ENCODE results near the gene SMTNL2. TPM values are rescaled to one million over a fixed set of nuclear protein-coding genes. Genes with fewer than 3 reads are reported as not detected.

Gene SMTNL2
- total and polyA plus RNA-seq, 10 donors, result 0.22 to 1.5 (median 0.80) TPM

DNA sequence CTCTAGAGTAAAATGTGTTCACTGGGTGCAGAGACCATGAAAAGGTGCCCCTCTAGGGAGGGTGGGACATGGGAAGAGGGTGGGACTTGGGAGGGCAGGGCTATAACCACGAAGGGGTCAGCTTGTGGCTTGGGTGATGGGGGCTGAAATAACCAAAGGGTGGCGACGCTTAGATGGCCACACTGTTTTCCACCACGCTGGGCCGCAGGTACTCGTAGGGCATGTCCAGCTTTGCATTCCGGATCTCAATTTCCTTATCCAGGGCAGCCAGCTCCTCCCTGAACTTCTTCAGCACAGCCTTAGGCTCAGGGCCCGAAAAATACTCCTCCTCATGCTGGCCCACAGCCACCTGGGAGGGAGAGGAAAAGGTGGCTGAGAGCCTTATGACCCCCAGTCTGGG, 47.1 kb downstream of the SMTNL2 start:
- WGBS, 5 donors, result 80 to 91% (median 86%) methylated on average over 8 of the region's 8 CpGs
- Histone ChIP-seq H3K4me1 (peaks cover 7 to 16% (median 14%) of the 10 kb centered on the region in 6 donors), H3K27ac (no peak overlapping the region), H3K4me3 (no peak overlapping the region), H3K36me3 (no peaks in the 10 kb centered on the region), H3K9me3 (no peaks in the 10 kb centered on the region), H3K27me3 (replicated peaks in 1 of 7) (peaks cover 0 to 20% (median 0%) of the 10 kb centered on the region in 7 donors)
- intact Hi-C loops (cut with DNase I; ENCODE audit: low total_unique reads), result no loop called here
- DNase-seq, result no peak
- TF ChIP-seq POLR2A (IDR thresholded peaks at IDR 0.05), result no peak
- TF ChIP-seq, protein P1, sequence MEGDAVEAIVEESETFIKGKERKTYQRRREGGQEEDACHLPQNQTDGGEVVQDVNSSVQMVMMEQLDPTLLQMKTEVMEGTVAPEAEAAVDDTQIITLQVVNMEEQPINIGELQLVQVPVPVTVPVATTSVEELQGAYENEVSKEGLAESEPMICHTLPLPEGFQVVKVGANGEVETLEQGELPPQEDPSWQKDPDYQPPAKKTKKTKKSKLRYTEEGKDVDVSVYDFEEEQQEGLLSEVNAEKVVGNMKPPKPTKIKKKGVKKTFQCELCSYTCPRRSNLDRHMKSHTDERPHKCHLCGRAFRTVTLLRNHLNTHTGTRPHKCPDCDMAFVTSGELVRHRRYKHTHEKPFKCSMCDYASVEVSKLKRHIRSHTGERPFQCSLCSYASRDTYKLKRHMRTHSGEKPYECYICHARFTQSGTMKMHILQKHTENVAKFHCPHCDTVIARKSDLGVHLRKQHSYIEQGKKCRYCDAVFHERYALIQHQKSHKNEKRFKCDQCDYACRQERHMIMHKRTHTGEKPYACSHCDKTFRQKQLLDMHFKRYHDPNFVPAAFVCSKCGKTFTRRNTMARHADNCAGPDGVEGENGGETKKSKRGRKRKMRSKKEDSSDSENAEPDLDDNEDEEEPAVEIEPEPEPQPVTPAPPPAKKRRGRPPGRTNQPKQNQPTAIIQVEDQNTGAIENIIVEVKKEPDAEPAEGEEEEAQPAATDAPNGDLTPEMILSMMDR (IDR thresholded peaks at IDR 0.05 in 8 of 11, conservative IDR thresholded peaks at IDR 0.05 in 3 of 11), result no peak
- TF ChIP-seq POLR2AphosphoS5 (IDR thresholded peaks at IDR 0.05), result no peak

GRCh38 chr17:4631836-4632580, 47.7 kb downstream of the SMTNL2 start:
- WGBS, 5 donors, result 68 to 81% (median 73%) methylated on average over 16 to 21 of the region's 21 CpGs
- H3K4me3 ChIP-seq, result no peak overlapping the region
- DNase-seq, result no peak
- H3K27ac ChIP-seq, result no peak overlapping the region
- peaks cover 0 to 25% (median 0%) of the 10 kb centered on the region in 7 donors for H3K27me3 ChIP-seq (replicated peaks in 1 of 7)
- intact Hi-C loops (cut with DNase I; ENCODE audit: low total_unique reads), result no loop called here
- peaks cover 7 to 22% (median 20%) of the 10 kb centered on the region in 6 donors for H3K4me1 ChIP-seq
- TF ChIP-seq, protein P1 (IDR thresholded peaks at IDR 0.05 in 8 of 11, conservative IDR thresholded peaks at IDR 0.05 in 3 of 11), result no peak
- TF ChIP-seq POLR2AphosphoS5 (IDR thresholded peaks at IDR 0.05), result no peak
- no peak for TF ChIP-seq POLR2A (IDR thresholded peaks at IDR 0.05)
- no peaks in the 10 kb centered on the region for H3K36me3 ChIP-seq
- H3K9me3 ChIP-seq, result no peaks in the 10 kb centered on the region

GRCh38 chr17:4632581-4632920, 48.2 kb downstream of the SMTNL2 start:
- intact Hi-C loops (cut with DNase I; ENCODE audit: low total_unique reads), result no loop called here
- WGBS, 5 donors, result 64 to 88% (median 82%) methylated on average over 6 to 7 of the region's 7 CpGs
- H3K4me1 ChIP-seq, result peaks cover 7 to 25% (median 20%) of the 10 kb centered on the region in 6 donors

DNA sequence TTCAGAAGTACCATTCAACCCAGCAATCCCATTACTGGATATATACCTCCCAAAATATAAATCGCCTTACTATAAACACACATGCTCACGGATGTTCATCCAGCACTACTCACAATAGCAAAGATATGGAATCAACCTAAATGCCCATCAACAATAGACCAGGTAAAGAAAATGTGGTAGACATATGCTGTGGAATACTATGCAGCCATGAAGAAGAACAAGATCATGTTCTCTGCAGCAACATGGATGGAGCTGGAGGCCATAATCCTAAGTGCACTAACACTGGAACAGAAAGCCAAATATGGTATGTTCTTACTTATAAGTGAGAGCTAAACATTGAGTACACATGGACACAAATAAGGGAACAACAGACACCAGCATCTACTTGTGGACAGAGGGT, 49.3 kb downstream of the SMTNL2 start:
- Histone ChIP-seq H3K27me3 (replicated peaks in 1 of 7) (peaks cover 0 to 38% (median 3%) of the 10 kb centered on the region in 7 donors), H3K36me3 (no peaks in the 10 kb centered on the region), H3K4me3 (no peak overlapping the region), H3K27ac (no peak overlapping the region), H3K4me1 (peaks cover 7 to 28% (median 20%) of the 10 kb centered on the region in 6 donors), H3K9me3 (no peaks in the 10 kb centered on the region)
- DNase-seq, result no peak
- TF ChIP-seq POLR2AphosphoS5 (IDR thresholded peaks at IDR 0.05) (no peak), POLR2A (IDR thresholded peaks at IDR 0.05) (no peak)
- TF ChIP-seq, protein P1 (IDR thresholded peaks at IDR 0.05 in 8 of 11, conservative IDR thresholded peaks at IDR 0.05 in 3 of 11), result no peak
- 93 to 95% (median 93%) methylated on average over 2 of the region's 2 CpGs for WGBS, 5 donors
- intact Hi-C loops (cut with DNase I; ENCODE audit: low total_unique reads), result no loop called here

More at GRCh38 chr17:4632581-4632920, 48.2 kb downstream of the SMTNL2 start:
- Histone ChIP-seq H3K4me3 (no peak overlapping the region), H3K27me3 (replicated peaks in 1 of 7) (peaks cover 0 to 31% (median 0%) of the 10 kb centered on the region in 7 donors), H3K9me3 (no peaks in the 10 kb centered on the region), H3K36me3 (no peaks in the 10 kb centered on the region), H3K27ac (no peak overlapping the region)
- DNase-seq, result no peak
- TF ChIP-seq POLR2A (IDR thresholded peaks at IDR 0.05), result no peak
- no peak for TF ChIP-seq POLR2AphosphoS5 (IDR thresholded peaks at IDR 0.05)
- TF ChIP-seq, protein P1 (IDR thresholded peaks at IDR 0.05 in 8 of 11, conservative IDR thresholded peaks at IDR 0.05 in 3 of 11), result no peak

Measured in spleen (tissue), 11 donors.